MG63 (cell line): ENCODE measurements around the gene MBNL1. TPM values are rescaled to one million over a fixed set of nuclear protein-coding genes. Genes with fewer than 3 reads are reported as not detected.

Experiments
- DNase-seq: peaks from one replicate; pipeline ENCODE4 v3.0.0-alpha.2; 2020
- H3K27me3 ChIP-seq: fragments of 250-450 bp; sonication (Bioruptor Pico); 2 replicates; pipeline ENCODE4 v1.5.1; 2020; ENCODE audit warnings: mild to moderate bottlenecking, moderate library complexity
- H3K36me3 ChIP-seq: fragments of 250-450 bp; sonication (Bioruptor Pico); 2 replicates; pipeline ENCODE4 v1.5.1; 2020; ENCODE audit warnings: mild to moderate bottlenecking, moderate library complexity
- H3K4me3 ChIP-seq: fragments of 250-450 bp; sonication (Bioruptor Pico); 2 replicates; pipeline ENCODE4 v1.5.1; 2020; ENCODE audit warnings: mild to moderate bottlenecking, moderate library complexity
- H3K9me3 ChIP-seq: fragments of 250-450 bp; sonication (Bioruptor Pico); 2 replicates; pipeline ENCODE4 v1.5.1; 2020; ENCODE audit warnings: mild to moderate bottlenecking, moderate library complexity
- total RNA-seq: library from RNA; depleted of rRNA; stranded (reverse); fragments of >200 nt; shearing (Covaris generic); gene quantifications from 2 replicates; pipeline ENCODE4 v1.2.3, GENCODE V29; 2014; ENCODE audit warnings: low replicate concordance

MBNL1 gene
- total RNA-seq, 1 experiment from 2014 or later: 171 TPM

GRCh38 chr3:152461460-152461859 lies 192.7 kb downstream of the MBNL1 start:
- H3K27me3 ChIP-seq: no peaks in the 10 kb centered on the region
- H3K4me3 ChIP-seq: no peak overlapping the region
- no peaks in the 10 kb centered on the region for H3K9me3 ChIP-seq
- peaks cover 88% of the 10 kb centered on the region for H3K36me3 ChIP-seq
- no peak for DNase-seq

- Histone ChIP-seq H3K36me3 (peaks cover 54% of the 10 kb centered on the region), H3K9me3 (no peaks in the 10 kb centered on the region), H3K27me3 (no peaks in the 10 kb centered on the region), H3K4me3 (no peak overlapping the region)
- DNase-seq: no peak
These were observed 198.1 kb downstream of the MBNL1 start for GRCh38 chr3:152466784-152467183.

- Histone ChIP-seq H3K4me3 (no peak overlapping the region), H3K36me3 (peaks cover 30% of the 10 kb centered on the region), H3K9me3 (no peaks in the 10 kb centered on the region), H3K27me3 (no peaks in the 10 kb centered on the region)
- no peak for DNase-seq
These were observed 200.7 kb downstream of the MBNL1 start for GRCh38 chr3:152469248-152470025.

- H3K4me3 ChIP-seq: no peak overlapping the region
- DNase-seq: no peak
- no peaks in the 10 kb centered on the region for H3K9me3 ChIP-seq
- no peaks in the 10 kb centered on the region for H3K27me3 ChIP-seq
- H3K36me3 ChIP-seq: peaks cover 24% of the 10 kb centered on the region
These were observed 201.4 kb downstream of the MBNL1 start for GRCh38 chr3:152470095-152470494.

- no peak for DNase-seq
- Histone ChIP-seq H3K27me3 (no peaks in the 10 kb centered on the region), H3K9me3 (no peaks in the 10 kb centered on the region), H3K36me3 (peaks cover 16% of the 10 kb centered on the region), H3K4me3 (no peak overlapping the region)
These were observed 202.2 kb downstream of the MBNL1 start for GRCh38 chr3:152470893-152471292.

- H3K4me3 ChIP-seq: no peak overlapping the region
- no peaks in the 10 kb centered on the region for H3K27me3 ChIP-seq
- peak; percentile 27 for DNase-seq
- no peaks in the 10 kb centered on the region for H3K9me3 ChIP-seq
- peaks cover 15% of the 10 kb centered on the region; the same call in 1 of the 2 replicates for H3K36me3 ChIP-seq
These were observed 203.3 kb downstream of the MBNL1 start for GRCh38 chr3:152471814-152472671.

- Histone ChIP-seq H3K9me3 (no peaks in the 10 kb centered on the region), H3K36me3 (peaks cover 13% of the 10 kb centered on the region; the same call in 1 of the 2 replicates), H3K4me3 (no peak overlapping the region), H3K27me3 (no peaks in the 10 kb centered on the region)
- no peak for DNase-seq
These were observed 203.9 kb downstream of the MBNL1 start for GRCh38 chr3:152472672-152472954.

- H3K27me3 ChIP-seq: no peaks in the 10 kb centered on the region
- H3K36me3 ChIP-seq: peaks cover 8% of the 10 kb centered on the region; the same call in 1 of the 2 replicates
- H3K9me3 ChIP-seq: peaks cover 2% of the 10 kb centered on the region; the same call in 1 of the 2 replicates
- no peak for DNase-seq
- no peak overlapping the region for H3K4me3 ChIP-seq
These were observed 205.9 kb downstream of the MBNL1 start for GRCh38 chr3:152474585-152474984.

- no peak for DNase-seq
- Histone ChIP-seq H3K36me3 (no peaks in the 10 kb centered on the region; the same call in 1 of the 2 replicates), H3K4me3 (no peak overlapping the region), H3K27me3 (no peaks in the 10 kb centered on the region), H3K9me3 (peaks cover 19% of the 10 kb centered on the region)
These were observed 208.7 kb downstream of the MBNL1 start for GRCh38 chr3:152477422-152477821.

- H3K4me3 ChIP-seq: no peak overlapping the region
- H3K27me3 ChIP-seq: no peaks in the 10 kb centered on the region
- no peak for DNase-seq
- peaks cover 24% of the 10 kb centered on the region for H3K9me3 ChIP-seq
- peaks cover 3% of the 10 kb centered on the region; the same call in 1 of the 2 replicates for H3K36me3 ChIP-seq
These were observed 211.7 kb downstream of the MBNL1 start for GRCh38 chr3:152480282-152480953.

GRCh38 chr3:152486364-152486763 lies 217.6 kb downstream of the MBNL1 start:
- DNase-seq: no peak
- peaks cover 3% of the 10 kb centered on the region for H3K36me3 ChIP-seq
- no peaks in the 10 kb centered on the region for H3K27me3 ChIP-seq
- peaks cover 14% of the 10 kb centered on the region for H3K9me3 ChIP-seq
- no peak overlapping the region for H3K4me3 ChIP-seq

GRCh38 chr3:152488449-152488848 lies 219.7 kb downstream of the MBNL1 start:
- no peaks in the 10 kb centered on the region for H3K27me3 ChIP-seq
- H3K9me3 ChIP-seq: no peaks in the 10 kb centered on the region
- DNase-seq: no peak
- no peak overlapping the region for H3K4me3 ChIP-seq
- H3K36me3 ChIP-seq: no peaks in the 10 kb centered on the region; the same call in 1 of the 2 replicates

GRCh38 chr3:152491922-152492321 lies 223.2 kb downstream of the MBNL1 start:
- Histone ChIP-seq H3K27me3 (no peaks in the 10 kb centered on the region), H3K4me3 (no peak overlapping the region), H3K36me3 (no peaks in the 10 kb centered on the region; the same call in 1 of the 2 replicates), H3K9me3 (no peaks in the 10 kb centered on the region)
- no peak for DNase-seq

- H3K36me3 ChIP-seq: no peaks in the 10 kb centered on the region
- H3K9me3 ChIP-seq: no peaks in the 10 kb centered on the region
- no peaks in the 10 kb centered on the region for H3K27me3 ChIP-seq
- no peak for DNase-seq
- no peak overlapping the region for H3K4me3 ChIP-seq
These were observed 227.6 kb downstream of the MBNL1 start for GRCh38 chr3:152496286-152496685.

- no peaks in the 10 kb centered on the region for H3K27me3 ChIP-seq
- no peaks in the 10 kb centered on the region for H3K36me3 ChIP-seq
- H3K9me3 ChIP-seq: no peaks in the 10 kb centered on the region
- DNase-seq: no peak
- H3K4me3 ChIP-seq: no peak overlapping the region
These were observed 228.0 kb downstream of the MBNL1 start for GRCh38 chr3:152496716-152497115.

GRCh38 chr3:152497457-152497856 lies 228.7 kb downstream of the MBNL1 start:
- 0 out of 2 replicates have a peak, but pooled peaks cover 2% of the 10 kb centered on the region for H3K9me3 ChIP-seq
- no peaks in the 10 kb centered on the region for H3K36me3 ChIP-seq
- no peaks in the 10 kb centered on the region for H3K27me3 ChIP-seq
- DNase-seq: no peak
- H3K4me3 ChIP-seq: no peak overlapping the region

- Histone ChIP-seq H3K4me3 (no peak overlapping the region), H3K36me3 (no peaks in the 10 kb centered on the region), H3K9me3 (0 out of 2 replicates have a peak, but pooled peaks cover 2% of the 10 kb centered on the region), H3K27me3 (no peaks in the 10 kb centered on the region)
- no peak for DNase-seq
These were observed 229.2 kb downstream of the MBNL1 start for GRCh38 chr3:152497890-152498289.
